Measurements from ENCODE around the gene LDB2. TPM values are rescaled to one million over a fixed set of nuclear protein-coding genes. Genes with fewer than 3 reads are reported as not detected.

LDB2 gene
- polyA plus RNA-seq, 3 donors = 4.5 to 55.4 (median 37.7) TPM

DNA sequence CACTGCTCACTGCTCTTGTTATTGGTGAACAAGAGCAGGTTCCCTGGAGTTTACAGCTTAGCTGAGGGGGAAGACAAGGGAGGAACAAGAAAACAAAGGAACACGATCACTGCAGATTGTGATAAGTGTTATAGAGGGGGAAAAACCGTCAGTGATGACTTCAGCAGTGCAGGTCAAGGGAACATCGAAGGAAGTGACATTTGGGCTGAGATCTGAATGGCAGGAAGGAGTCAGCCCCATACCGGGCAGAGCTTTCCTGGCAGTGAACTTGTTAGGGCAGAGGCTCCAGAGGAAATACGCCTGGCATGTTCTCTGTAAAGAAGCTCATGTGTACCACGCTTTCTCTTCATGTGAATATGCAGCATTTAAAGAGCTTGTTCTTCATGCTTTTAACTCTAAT lies 78.1 kb downstream of the LDB2 start:
- H3K27ac ChIP-seq (ENCODE audit: low read depth, low read length) = no peak overlapping the region
- WGBS, 3 donors = 33 to 56% (median 37%) methylated on average over 6 of the region's 6 CpGs

DNA sequence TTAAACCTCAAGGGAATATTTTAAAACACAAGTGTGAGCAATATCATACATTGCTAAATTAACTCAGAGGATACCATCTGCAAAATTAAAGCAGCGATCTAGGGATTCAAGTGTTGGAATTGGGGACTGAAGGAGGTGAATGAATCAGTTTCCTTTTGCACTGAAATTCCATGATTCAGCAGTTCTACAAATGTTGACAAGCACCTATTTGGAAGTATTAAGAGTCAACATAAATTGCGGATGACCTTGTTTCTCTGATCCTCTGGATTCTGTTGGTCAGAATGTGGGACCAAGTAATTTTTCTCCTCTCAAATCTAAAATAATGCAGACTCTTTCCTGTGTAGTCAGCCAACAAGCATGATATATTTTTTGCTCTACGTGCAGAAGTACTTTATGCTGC lies 78.8 kb downstream of the LDB2 start:
- no peak overlapping the region for H3K27ac ChIP-seq (ENCODE audit: low read depth, low read length)

DNA sequence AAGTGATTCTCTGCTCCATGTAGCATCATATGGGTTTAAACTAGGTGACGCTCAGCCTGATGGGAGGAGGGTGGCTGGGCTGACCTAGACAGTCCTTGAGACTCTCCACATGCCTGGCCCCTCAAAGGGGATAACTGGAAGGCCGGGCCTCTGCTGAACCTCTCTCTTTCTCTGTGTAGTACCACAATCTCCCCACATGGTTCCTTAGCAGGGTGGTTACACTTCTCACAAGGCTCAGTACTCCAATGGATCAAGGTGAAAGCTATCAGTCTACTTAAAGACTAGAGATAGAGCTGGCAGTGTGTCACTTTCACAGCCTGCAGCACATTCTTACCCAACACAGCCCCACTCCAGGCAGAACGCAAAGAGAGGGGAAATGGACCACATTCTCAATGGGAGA lies 80.4 kb downstream of the LDB2 start:
- H3K27ac ChIP-seq (ENCODE audit: low read depth, low read length) = no peak overlapping the region
- 82 to 92% (median 90%) methylated on average over 3 of the region's 3 CpGs for WGBS, 3 donors

More for the DNA sequence above, 78.8 kb downstream of the LDB2 start:
- 68 to 71% (median 71%) methylated on average over 3 of the region's 3 CpGs for WGBS, 3 donors

DNA sequence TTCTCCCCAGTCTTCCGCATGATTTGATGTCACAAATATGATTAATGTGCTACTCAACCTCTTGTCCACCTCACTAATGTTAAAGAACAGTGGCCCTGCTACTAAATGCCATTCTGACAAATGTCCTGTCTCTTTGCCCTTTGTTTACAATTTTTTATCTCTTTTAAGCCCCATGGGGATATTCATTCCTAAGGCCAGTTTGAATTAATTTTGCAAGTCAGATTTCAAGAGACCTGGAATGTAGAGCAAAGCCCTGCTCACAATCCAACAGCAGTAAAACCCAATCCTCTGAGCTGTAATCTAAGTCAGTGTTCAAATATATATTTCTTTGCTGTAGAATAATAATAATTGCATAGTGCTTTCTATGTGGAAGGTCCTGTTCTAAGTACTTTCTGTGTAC lies 81.2 kb downstream of the LDB2 start:
- 39 to 90% (median 72%) methylated on average over 1 of the region's 1 CpG for WGBS, 3 donors
- H3K27ac ChIP-seq (ENCODE audit: low read depth, low read length) = no peak overlapping the region

DNA sequence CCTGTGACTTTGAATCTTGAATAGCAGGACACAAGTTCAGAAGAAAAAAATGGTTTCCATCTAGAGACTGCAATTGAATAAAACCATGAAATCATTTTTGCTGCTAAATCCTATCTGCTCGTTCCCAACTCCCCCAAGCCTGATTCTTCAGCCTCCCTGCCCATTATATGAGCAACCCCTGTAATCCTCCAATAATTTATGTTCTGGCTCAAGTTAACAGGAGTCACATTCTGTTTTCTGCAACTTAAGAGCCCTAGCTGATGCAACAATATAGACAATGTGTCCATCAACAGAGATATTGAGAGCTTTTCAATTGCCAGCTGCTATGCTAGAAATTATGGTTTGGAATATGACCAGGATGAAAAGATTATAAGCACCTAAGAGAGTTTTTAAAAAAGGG lies 84.1 kb downstream of the LDB2 start:
- WGBS, 3 donors = 66 to 85% (median 80%) methylated on average over 1 of the region's 1 CpG
- no peak overlapping the region for H3K27ac ChIP-seq (ENCODE audit: low read depth, low read length)

DNA sequence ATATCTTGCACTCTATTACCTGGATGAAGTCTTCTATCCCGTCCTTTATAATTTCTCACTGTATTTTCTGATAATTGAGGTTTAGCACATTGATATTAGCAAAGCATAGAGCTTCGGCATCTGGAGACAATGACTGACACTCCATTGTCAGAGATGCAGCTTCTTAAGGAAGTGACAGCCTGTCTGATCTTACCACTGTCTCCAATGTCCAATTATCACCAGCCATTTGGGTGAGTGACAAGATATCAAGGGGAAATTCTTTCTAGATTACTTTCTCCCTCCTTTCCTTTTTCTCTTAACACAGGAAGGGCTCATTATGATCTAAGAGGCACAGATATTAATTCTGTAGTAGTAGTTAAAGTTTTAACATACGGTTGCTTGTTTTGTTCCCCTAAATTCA lies 86.4 kb downstream of the LDB2 start:
- 78 to 84% (median 81%) methylated on average over 3 of the region's 3 CpGs for WGBS, 3 donors
- H3K27ac ChIP-seq (ENCODE audit: low read depth, low read length) = no peak overlapping the region

DNA sequence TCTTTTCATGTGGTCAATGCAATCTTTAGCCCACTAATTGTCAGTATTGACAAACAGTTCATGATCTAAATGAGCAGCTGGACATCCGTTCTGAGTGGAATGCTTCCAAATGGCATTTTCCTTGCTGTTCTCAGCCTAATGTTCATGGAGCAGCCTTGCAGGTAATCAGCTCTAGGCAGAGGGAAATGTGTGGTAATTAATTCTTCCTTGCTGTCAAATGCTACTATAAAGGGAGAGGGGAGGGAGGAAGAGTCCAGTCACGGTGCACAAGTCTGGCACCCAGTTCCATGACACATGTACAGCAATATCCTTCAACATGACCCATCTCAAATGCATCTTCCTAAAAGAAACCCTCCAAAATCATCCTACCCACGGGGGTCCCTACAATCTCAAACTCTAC lies 88.5 kb downstream of the LDB2 start:
- WGBS, 3 donors = 30 to 55% (median 54%) methylated on average over 3 of the region's 3 CpGs

DNA sequence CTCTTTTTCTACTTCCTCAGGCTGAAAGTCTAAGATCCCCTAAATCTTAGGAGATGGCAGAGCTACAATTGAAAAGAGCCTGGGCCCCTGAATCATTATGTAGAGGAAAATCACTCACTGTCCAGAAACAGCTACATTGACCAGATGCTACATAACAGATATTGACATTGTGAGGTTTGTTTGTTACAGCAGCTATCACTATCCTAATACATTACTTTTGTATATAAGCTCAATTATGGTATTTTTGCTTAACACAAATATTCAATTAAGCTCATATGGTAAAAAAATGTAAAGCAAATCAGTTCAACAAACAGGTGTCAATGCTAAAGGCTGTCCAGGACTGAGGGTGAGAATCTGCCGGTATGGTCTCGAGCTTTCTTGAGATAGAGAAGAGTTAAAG lies 89.4 kb downstream of the LDB2 start:
- WGBS, 3 donors = 94 to 100% (median 98%) methylated on average over 2 of the region's 2 CpGs
- H3K27ac ChIP-seq (ENCODE audit: low read depth, low read length) = no peak overlapping the region

More for the DNA sequence above, 88.5 kb downstream of the LDB2 start:
- H3K27ac ChIP-seq (ENCODE audit: low read depth, low read length) = no peak overlapping the region

DNA sequence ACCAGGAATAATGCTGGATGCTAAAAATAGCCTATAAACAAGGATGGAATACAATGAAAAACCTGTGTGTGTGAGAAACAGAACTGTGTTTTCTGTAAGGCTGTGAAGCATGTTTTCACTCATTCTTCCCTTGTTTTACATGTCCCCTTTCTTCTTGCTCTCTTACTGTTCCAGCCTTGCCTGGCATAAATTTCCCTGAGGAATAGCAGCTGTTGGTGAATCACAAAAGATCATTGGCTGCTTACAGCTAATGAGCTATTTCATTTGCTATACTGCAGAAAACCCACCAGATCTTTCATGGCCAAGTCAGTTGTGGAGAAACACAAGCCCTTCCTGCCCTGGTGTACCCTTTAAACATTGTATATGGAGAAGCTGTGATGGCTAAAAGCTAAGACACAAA lies 91.1 kb downstream of the LDB2 start:
- H3K27ac ChIP-seq (ENCODE audit: low read depth, low read length) = no peak overlapping the region

DNA sequence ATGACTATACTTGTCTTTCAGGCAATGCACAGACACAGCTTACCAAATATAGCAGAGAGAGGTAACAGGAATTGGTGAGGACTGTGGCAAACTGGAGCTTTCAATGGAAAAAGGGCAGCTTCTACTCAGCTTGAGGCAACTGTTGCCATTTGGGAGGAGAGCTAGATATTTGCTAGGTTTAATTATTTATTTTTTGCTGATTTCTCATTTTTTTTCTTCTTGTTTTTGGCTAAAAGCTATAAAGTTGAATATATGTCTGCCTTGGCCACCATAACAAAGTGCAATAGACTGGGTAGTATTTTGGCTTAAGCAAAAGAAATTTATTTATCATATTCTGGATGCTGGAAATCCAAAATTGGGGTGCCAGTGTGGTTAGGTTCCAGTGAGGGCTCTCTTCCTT lies 93.9 kb downstream of the LDB2 start:
- H3K27ac ChIP-seq (ENCODE audit: low read depth, low read length) = no peak overlapping the region

DNA sequence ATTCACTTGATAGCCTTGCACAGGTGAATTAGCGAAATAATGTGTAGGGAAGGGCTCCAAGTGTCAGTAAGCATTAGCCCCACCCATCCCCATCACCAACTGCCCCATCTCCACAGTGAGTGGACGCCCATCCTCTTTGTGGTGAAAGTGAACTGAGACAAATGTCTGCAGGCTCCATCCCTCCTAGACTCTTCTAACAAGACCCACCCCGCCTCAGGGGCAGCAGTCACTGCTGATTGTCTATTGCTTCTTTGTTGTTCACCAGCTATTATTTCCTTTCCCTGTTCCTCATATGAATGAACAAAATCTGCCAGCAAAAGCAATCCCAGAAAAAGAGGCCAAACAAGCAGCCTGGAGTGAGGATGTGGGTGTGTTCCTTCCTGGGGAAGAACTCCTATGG lies 96.4 kb downstream of the LDB2 start:
- 77 to 90% (median 80%) methylated on average over 3 of the region's 3 CpGs for WGBS, 3 donors
- no peak overlapping the region for H3K27ac ChIP-seq (ENCODE audit: low read depth, low read length)

DNA sequence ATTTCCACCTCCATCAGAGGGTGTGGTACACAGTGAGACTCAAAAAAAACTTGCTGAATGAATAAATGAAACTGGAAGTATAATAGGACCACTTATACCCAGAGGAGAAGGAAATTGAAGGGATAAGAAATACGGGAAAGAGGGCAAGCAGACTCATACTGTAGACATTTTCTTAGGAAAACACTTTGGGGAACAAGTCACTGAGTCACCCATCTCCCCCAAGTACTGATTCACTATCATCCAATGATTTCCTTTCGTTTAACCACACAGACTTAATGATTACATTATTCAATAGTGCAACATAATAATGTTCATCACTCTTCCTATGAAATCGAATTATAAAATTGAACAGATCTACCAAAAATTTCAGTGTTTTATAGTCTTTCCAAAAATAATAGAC lies 97.1 kb downstream of the LDB2 start:
- H3K27ac ChIP-seq (ENCODE audit: low read depth, low read length) = no peak overlapping the region

DNA sequence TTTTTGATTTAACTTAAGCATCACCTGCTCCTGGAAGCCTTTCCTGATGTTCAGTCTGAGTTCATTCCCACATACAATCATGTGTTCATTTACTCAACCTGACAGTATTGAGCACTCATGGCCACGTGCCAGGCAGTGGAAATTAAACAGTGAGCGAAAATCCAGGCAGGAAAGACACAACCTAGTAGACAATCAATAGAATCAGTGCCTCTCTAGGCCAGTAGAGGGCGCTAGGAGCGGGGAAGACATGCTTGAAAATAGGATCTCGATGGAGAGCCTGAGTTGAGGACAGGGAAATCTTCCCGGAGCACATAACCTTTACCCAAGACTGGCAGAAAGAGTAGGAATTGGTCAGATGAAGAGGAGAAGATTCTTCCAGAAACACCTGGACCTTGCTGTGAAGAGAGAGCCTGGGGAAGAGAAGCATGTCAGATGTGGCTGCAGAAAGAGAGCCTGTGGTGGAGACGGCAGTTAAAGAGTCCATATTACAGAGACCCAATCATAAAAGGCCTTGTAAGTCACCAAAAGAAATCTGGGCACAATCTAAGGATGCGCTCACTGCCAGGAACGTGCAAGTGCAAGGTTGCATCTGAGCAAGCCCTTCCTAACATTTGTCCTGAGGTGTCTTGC lies 103.5 kb downstream of the LDB2 start:
- H3K27ac ChIP-seq (ENCODE audit: low read depth, low read length) = no peak overlapping the region
- 35 to 42% (median 41%) methylated on average over 9 of the region's 9 CpGs for WGBS, 3 donors

More for the DNA sequence above, 97.1 kb downstream of the LDB2 start:
- WGBS, 3 donors = 77 to 94% (median 90%) methylated on average over 3 of the region's 3 CpGs

DNA sequence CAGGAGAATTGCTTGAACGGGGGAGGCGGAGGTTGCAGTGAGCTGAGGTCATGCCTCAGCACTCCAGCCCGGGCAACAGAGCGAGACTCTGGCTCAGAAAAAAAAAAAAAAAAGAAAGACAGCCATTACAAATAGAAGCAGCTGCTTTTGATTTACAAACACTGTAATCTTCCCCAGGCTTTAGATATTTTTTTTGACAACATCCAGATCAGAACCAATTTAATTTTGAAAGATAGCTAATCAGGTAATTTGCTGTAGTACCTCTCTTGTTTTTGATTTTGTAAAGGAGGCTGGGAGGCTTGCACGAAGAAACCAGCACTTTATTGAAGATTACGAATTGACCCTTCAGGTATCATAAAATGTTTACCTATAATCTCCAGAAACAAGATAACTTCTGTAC lies 107.0 kb downstream of the LDB2 start:
- no peak overlapping the region for H3K27ac ChIP-seq (ENCODE audit: low read depth, low read length)
- WGBS, 3 donors = 60 to 89% (median 81%) methylated on average over 6 of the region's 6 CpGs

DNA sequence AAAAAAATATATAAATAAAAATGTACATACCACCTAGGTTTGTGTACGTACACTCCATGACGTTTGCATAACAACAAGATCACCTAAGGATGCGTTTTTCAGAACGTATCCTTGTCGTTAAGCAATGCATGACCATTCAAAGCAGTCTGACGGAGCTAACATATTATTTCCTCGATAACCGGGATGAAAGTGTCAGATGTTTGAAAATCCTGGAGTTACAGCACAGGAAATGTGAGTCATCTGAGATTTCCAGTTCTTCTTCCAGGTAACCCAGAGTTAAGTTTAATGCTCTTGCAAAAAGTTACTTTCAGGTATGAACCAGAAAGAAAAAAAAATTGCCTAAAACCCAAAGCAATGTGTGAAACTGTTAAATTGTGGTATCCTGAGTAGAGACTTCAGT lies 107.9 kb downstream of the LDB2 start:
- no peak overlapping the region for H3K27ac ChIP-seq (ENCODE audit: low read depth, low read length)
- 74 to 81% (median 78%) methylated on average over 8 of the region's 8 CpGs for WGBS, 3 donors

DNA sequence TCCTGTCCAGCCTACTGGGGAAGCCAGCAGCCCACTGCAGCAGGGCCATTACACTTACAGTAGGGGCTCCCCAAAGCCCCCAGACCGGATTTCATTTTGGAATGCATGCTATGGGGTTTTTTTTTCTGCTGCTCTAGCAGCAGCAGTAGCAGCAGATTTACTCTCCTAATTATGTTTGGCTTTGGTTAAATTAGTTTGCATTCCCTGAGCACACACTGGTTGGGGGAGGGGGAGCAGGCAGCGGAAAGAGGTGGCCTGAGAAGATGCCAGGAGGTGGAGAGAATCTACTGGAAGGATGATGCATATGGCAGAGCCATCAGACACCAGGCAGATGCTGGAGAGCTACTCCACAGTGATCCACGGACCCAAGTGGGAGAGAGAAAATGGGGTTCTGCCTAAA lies 109.6 kb downstream of the LDB2 start:
- H3K27ac ChIP-seq (ENCODE audit: low read depth, low read length) = no peak overlapping the region
- WGBS, 3 donors = 38 to 90% (median 87%) methylated on average over 3 of the region's 3 CpGs

DNA sequence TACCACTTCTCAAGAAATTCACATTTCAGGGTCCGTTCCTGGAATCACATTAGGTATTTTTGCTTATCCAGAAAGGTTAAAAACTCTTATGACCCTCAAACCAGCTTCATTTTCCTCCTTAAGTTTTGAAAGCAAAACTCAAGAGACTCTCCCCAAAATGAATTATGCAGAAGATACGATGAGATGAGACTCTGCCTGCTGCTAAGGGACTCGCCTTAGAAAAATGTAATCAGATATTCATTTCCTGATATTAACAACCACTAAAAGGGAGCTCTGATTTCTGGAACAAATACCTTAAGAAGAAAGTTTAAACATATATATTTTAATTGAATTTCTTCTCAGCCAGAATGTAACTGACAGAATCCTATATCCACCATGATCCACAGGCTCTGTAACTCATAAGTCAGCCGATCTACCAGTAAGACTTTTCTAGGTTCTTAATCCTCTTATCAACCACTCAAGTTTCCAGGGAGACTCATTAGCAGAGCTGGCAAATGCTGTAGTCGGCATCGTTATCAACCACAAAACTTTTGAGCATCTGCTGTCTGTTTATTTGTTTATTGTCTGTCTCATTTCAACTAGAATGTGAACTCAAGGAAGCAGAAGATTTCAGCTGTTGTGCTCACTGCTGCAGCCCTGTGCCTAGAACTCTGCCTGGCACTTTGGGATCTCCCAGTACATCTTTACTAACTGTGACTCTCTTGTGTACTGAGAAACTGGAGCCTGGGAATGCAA lies 112.5 kb downstream of the LDB2 start:
- WGBS, 3 donors = 55 to 65% (median 57%) methylated on average over 6 of the region's 6 CpGs

DNA sequence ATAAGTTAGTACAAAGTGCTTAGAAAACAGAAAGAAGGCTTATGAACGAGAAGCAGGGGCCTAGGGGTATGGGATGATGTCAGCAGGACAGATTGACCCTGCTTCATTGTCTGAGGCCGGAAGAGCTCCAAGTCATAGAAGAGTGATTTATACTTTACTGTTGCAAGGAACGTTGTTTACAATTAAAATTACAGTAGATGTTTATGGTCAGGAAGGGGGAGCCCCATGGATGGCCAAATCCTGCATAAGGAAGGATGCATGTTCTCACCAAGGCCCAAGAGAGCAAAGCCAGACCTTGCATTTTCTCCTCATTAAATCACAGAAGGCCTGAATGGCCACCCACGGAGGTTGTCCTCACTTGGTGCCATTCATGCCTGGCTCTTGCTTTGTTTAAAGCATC lies 115.3 kb downstream of the LDB2 start:
- WGBS, 3 donors = 53 to 72% (median 61%) methylated on average over 4 of the region's 4 CpGs

More for the DNA sequence above, 112.5 kb downstream of the LDB2 start:
- no peak overlapping the region for H3K27ac ChIP-seq (ENCODE audit: low read depth, low read length)

DNA sequence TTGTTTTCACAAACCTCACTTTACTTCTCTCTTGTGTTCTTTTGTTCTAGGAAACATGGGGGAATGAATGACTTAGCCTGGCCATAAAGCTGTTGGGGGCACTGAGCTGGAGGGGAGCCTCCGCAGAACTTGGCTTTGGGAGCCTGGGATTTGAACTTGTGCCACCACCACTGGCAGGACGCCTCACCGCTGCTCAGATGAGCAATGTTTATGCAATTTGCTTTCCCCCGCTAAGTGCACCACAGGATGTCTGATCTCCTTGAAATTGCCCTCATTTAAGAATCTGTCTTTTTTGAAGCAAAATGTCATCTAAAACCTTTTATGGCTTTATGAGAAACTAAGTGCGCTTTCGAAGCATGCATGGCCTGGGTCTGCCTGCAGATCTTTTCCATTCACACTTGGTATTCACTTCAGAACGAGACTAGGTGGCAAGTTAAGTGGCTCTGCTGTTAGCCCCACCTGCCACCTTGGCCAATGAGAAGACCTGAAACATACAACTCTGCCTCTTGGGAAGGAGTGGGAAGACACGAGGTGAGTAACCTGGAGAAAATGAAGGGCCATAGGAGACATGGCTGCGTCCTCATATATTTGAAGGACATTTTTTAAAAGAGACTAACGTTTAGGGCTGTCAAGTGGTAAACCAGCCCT lies 119.3 kb downstream of the LDB2 start:
- no peak overlapping the region for H3K27ac ChIP-seq (ENCODE audit: low read depth, low read length)
- 79 to 85% (median 85%) methylated on average over 10 of the region's 10 CpGs for WGBS, 3 donors

More for the DNA sequence above, 115.3 kb downstream of the LDB2 start:
- H3K27ac ChIP-seq (ENCODE audit: low read depth, low read length) = no peak overlapping the region

DNA sequence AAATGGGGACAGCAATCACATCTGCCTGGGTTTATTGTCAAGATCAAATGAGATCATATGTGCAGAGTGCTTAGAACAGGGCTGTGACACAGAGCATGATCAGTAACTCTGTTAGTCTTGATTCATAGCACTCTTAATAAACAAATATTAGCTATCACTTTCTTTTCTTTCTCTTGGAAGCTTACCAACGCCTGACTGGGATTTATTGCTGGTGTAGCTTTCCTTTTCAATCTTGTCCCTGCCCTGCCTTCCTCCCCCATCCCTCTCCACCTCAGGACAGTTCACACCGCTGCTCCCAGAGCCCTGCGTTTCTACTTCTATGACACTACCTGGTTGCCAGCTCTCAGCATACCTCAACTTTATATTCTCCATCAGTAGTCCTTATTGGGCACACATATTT lies 120.7 kb downstream of the LDB2 start:
- 75 to 85% (median 83%) methylated on average over 3 of the region's 3 CpGs for WGBS, 3 donors
- no peak overlapping the region for H3K27ac ChIP-seq (ENCODE audit: low read depth, low read length)

Data from adipose tissue (tissue), 3 donors.